HG02840 (cell line): Measurements from ENCODE around the gene GRIA3.

Experiments used
- ATAC-seq: cut with Tn5 transposase; IDR thresholded peaks from one replicate; pipeline ENCODE4 v1.9.1; 2021; ENCODE audit warnings: mild to moderate bottlenecking, moderate library complexity, moderate number of reproducible peaks; ENCODE audit not compliant: unreplicated experiment, low FRiP score

GRIA3 gene

GRCh38 chrX:123442764-123443163 lies 258.7 kb downstream of the GRIA3 start:
- ATAC-seq = no peak

- ATAC-seq = no peak
Measured at GRCh38 chrX:123447506-123447905, 263.4 kb downstream of the GRIA3 start.

- no peak for ATAC-seq
Measured at GRCh38 chrX:123449335-123449734, 265.3 kb downstream of the GRIA3 start.

GRCh38 chrX:123450222-123450621 lies 266.1 kb downstream of the GRIA3 start:
- ATAC-seq = no peak

GRCh38 chrX:123454712-123455431 lies 270.8 kb downstream of the GRIA3 start:
- no peak for ATAC-seq

GRCh38 chrX:123455693-123456092 lies 271.6 kb downstream of the GRIA3 start:
- no peak for ATAC-seq

- no peak for ATAC-seq
Measured at GRCh38 chrX:123464709-123465108, 280.6 kb downstream of the GRIA3 start.

GRCh38 chrX:123468481-123468880 lies 284.4 kb downstream of the GRIA3 start:
- no peak for ATAC-seq

- ATAC-seq = no peak
Measured at GRCh38 chrX:123475068-123475724, 291.1 kb downstream of the GRIA3 start.

- ATAC-seq = no peak
Measured at GRCh38 chrX:123476611-123477219, 292.6 kb downstream of the GRIA3 start.

GRCh38 chrX:123477673-123478072 lies 293.6 kb downstream of the GRIA3 start:
- ATAC-seq = no peak

GRCh38 chrX:123481913-123482851 lies 298.1 kb downstream of the GRIA3 start:
- ATAC-seq = no peak

- no peak for ATAC-seq
Measured at GRCh38 chrX:123486297-123486696, 302.2 kb downstream of the GRIA3 start.

GRCh38 chrX:123487236-123487635 lies 303.2 kb downstream of the GRIA3 start:
- ATAC-seq = no peak

- no peak for ATAC-seq
Measured at GRCh38 chrX:123487669-123488068, 303.6 kb downstream of the GRIA3 start.

- no peak for ATAC-seq
Measured at GRCh38 chrX:123489011-123489410, 304.9 kb downstream of the GRIA3 start.

- ATAC-seq = no peak
Measured at GRCh38 chrX:123493857-123494256, 309.8 kb downstream of the GRIA3 start.

- ATAC-seq = no peak
Measured at GRCh38 chrX:123499787-123500186, 315.7 kb downstream of the GRIA3 start.

GRCh38 chrX:123504047-123504446 lies 320.0 kb downstream of the GRIA3 start:
- no peak for ATAC-seq

- ATAC-seq = no peak
Measured at GRCh38 chrX:123504630-123505270, 320.7 kb downstream of the GRIA3 start.
